SIG-M5 treated with dmso at 0.1 percent for 504 hours (cell line): ENCODE data around the gene EFCAB14.
A peak's percentile ranks its signal among the peaks of the same experiment; 100 is the strongest.
"Not testable (repeated sequence)": the region's sequence is repeated elsewhere in the genome, so short reads cannot be mapped to it uniquely, and the experiment has no call there.

Experiments used
- DNase-seq: peaks from one replicate; lab custom pipeline; 2025; ENCODE audit not compliant: unreplicated experiment; lab: John Stamatoyannopoulos, UW

The EFCAB14 gene

GRCh38 chr1:46718727-46719622, at the start of gene EFCAB14:
TSS of gene EFCAB14 (minus strand) at chr1:46719114. CDS start at chr1:46718087, 1,027 bp downstream.
- peak; percentile 88 for DNase-seq

GRCh38 chr1:46768445-46768844, 49.5 kb upstream of the EFCAB14 start:
- DNase-seq: no peak

GRCh38 chr1:46767649-46768282, 48.9 kb upstream of the EFCAB14 start:
- DNase-seq: no peak

GRCh38 chr1:46764402-46764801, 45.5 kb upstream of the EFCAB14 start:
- no peak for DNase-seq

- no peak for DNase-seq
Observed at GRCh38 chr1:46761740-46762139, 42.8 kb upstream of the EFCAB14 start.

GRCh38 chr1:46760558-46761166, 41.7 kb upstream of the EFCAB14 start:
- DNase-seq: no peak

- DNase-seq: no peak
Observed at GRCh38 chr1:46757956-46758528, 39.1 kb upstream of the EFCAB14 start.

- DNase-seq: no peak
Observed at GRCh38 chr1:46757247-46757955, 38.5 kb upstream of the EFCAB14 start.

GRCh38 chr1:46755121-46755520, 36.2 kb upstream of the EFCAB14 start:
- no peak for DNase-seq

GRCh38 chr1:46754707-46755106, 35.8 kb upstream of the EFCAB14 start:
- DNase-seq: not testable (repeated sequence)

GRCh38 chr1:46753985-46754384, 35.1 kb upstream of the EFCAB14 start:
- DNase-seq: no peak

GRCh38 chr1:46749921-46750404, 31.0 kb upstream of the EFCAB14 start:
- DNase-seq: no peak

GRCh38 chr1:46749404-46749803, 30.5 kb upstream of the EFCAB14 start:
- DNase-seq: no peak

GRCh38 chr1:46747683-46748288, 28.9 kb upstream of the EFCAB14 start:
- DNase-seq: peak; percentile 42

GRCh38 chr1:46742069-46742468, 23.2 kb upstream of the EFCAB14 start:
- no peak for DNase-seq

GRCh38 chr1:46735708-46736324, 16.9 kb upstream of the EFCAB14 start:
- peak; percentile 36 for DNase-seq

- DNase-seq: not testable (repeated sequence)
Observed at GRCh38 chr1:46728327-46728873, 9.5 kb upstream of the EFCAB14 start.

GRCh38 chr1:46725736-46726108, 6.8 kb upstream of the EFCAB14 start:
- DNase-seq: no peak

GRCh38 chr1:46724991-46725735, 6.2 kb upstream of the EFCAB14 start:
- DNase-seq: peak; percentile 76
